ENCODE measurements around the gene CCDC141.

- TF ChIP-seq, protein P1, sequence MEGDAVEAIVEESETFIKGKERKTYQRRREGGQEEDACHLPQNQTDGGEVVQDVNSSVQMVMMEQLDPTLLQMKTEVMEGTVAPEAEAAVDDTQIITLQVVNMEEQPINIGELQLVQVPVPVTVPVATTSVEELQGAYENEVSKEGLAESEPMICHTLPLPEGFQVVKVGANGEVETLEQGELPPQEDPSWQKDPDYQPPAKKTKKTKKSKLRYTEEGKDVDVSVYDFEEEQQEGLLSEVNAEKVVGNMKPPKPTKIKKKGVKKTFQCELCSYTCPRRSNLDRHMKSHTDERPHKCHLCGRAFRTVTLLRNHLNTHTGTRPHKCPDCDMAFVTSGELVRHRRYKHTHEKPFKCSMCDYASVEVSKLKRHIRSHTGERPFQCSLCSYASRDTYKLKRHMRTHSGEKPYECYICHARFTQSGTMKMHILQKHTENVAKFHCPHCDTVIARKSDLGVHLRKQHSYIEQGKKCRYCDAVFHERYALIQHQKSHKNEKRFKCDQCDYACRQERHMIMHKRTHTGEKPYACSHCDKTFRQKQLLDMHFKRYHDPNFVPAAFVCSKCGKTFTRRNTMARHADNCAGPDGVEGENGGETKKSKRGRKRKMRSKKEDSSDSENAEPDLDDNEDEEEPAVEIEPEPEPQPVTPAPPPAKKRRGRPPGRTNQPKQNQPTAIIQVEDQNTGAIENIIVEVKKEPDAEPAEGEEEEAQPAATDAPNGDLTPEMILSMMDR (IDR thresholded peaks at IDR 0.05): no peak
- no peak for TF ChIP-seq POLR2AphosphoS5 (IDR thresholded peaks at IDR 0.05)
- no peak for TF ChIP-seq EP300 (IDR thresholded peaks at IDR 0.05)
Observed at GRCh38 chr2:178886006-178886405, 163.9 kb downstream of the CCDC141 start.
